GM10248 (cell line): ENCODE results near the gene DNAJC11.

Experiments
- CTCF ChIA-PET: fragments of 300-600 bp; sonication (Branson Sonifier 250); formaldehyde crosslinking; extraction: SDS; loops from one replicate; lab custom pipeline; 2021; ENCODE audit warnings: antibody characterized with exemption; lab: Yijun Ruan, JAX
- POLR2A ChIA-PET: fragments of 350-650 bp; sonication (Branson Sonifier 250); formaldehyde crosslinking; extraction: SDS; loops from one replicate; lab custom pipeline; 2020; ENCODE audit warnings: antibody characterized with exemption; lab: Yijun Ruan, JAX
- DNase-seq: peaks from one replicate; pipeline ENCODE4 v3.0.0; 2012; ENCODE audit errors: extremely low spot score
- CTCF ChIP-seq: IDR thresholded peaks from 2 replicates; pipeline ENCODE4 v1.5.1; 2012; ENCODE audit warnings: mild to moderate bottlenecking, low read depth; ENCODE audit errors: extremely low read depth, missing control alignments, control extremely low read depth

The DNAJC11 gene

DNA sequence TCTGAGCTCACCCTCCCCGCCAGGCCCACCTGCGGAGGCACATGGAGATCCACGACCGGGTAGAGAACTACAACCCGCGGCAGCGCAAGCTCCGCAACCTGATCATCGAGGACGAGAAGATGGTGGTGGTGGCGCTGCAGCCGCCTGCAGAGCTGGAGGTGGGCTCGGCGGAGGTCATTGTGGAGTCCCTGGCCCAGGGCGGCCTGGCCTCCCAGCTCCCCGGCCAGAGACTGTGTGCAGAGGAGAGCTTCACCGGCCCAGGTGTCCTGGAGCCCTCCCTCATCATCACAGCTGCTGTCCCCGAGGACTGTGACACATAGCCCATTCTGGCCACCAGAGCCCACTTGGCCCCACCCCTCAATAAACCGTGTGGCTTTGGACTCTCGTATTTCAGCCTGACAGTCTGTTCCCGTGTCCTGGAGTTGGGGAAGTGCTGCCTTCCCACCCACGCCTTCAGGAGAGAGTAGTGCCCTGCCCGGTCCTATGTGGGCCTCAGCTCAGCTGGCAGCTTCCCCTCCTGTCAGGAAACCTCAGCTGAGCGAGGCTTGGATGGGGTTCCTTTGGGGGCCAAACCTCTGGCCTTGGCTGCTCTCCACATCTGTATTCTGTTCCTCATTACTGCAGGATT, 112.6 kb downstream of the DNAJC11 start:
- TF ChIP-seq CTCF, result no peak
- no peak for DNase-seq
- ChIA-PET CTCF (interaction anchor here (1.3 to 1.6 kb wide), 2 partner anchors 34 to 112 kb away, joined by 3 to 4 read pairs; partner anchors contain the start of genes DNAJC11 and TAS1R1), POLR2A (interaction anchor here (0.9 to 2.6 kb wide), 2 partner anchors 9 to 13 kb away, joined by 3 to 10 read pairs; partner anchors contain the start of genes KLHL21 and ZBTB48)

DNA sequence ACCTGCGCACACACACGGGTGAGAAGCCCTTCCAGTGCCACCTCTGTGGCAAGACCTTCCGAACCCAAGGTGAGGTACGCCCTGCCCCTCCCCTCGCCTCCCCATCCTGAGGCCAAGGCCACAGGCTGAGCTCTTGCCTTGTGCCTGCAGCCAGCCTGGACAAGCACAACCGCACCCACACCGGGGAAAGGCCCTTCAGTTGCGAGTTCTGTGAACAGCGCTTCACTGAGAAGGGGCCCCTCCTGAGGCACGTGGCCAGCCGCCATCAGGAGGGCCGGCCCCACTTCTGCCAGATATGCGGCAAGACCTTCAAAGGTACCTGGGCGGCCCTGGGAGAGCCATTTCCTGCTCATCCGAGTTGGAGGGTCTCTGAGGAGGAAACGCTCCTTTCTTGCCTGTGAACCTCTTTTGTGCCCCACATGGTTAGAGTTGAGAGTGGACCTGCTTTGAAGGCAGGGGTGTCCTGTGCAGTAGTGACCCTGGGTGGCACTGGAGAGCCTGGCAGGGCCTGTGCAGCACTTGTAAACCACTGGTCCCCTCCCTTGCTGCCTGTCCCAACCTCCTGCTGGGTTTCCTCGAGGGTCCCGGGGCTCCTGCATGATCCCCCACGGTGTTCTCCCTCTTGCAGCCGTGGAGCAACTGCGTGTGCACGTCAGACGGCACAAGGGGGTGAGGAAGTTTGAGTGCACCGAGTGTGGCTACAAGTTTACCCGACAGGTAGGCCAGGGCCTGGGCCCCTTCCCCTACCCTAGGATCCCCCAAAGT, 113.3 kb downstream of the DNAJC11 start:
- CTCF ChIA-PET, result interaction anchor here (1.0 to 2.2 kb wide), 5 partner anchors 13 to 113 kb away, joined by 3 to 6 read pairs (median 3); partner anchors contain the start of genes DNAJC11, NOL9 and TAS1R1
- DNase-seq, result no peak
- no peak for TF ChIP-seq CTCF
- POLR2A ChIA-PET, result interaction anchor here (2.6 kb wide), 1 partner anchor 8 kb away, joined by 10 read pairs; the partner anchor contains the start of gene ZBTB48

GRCh38 chr1:6587261-6588005, 114.2 kb downstream of the DNAJC11 start:
- no peak for DNase-seq
- no peak for TF ChIP-seq CTCF
- POLR2A ChIA-PET, result no interaction called here
- CTCF ChIA-PET, result interaction anchor here (1.0 to 2.2 kb wide), 3 partner anchors 14 to 33 kb away, joined by 3 to 6 read pairs (median 3); partner anchors contain the start of genes NOL9 and TAS1R1

DNA sequence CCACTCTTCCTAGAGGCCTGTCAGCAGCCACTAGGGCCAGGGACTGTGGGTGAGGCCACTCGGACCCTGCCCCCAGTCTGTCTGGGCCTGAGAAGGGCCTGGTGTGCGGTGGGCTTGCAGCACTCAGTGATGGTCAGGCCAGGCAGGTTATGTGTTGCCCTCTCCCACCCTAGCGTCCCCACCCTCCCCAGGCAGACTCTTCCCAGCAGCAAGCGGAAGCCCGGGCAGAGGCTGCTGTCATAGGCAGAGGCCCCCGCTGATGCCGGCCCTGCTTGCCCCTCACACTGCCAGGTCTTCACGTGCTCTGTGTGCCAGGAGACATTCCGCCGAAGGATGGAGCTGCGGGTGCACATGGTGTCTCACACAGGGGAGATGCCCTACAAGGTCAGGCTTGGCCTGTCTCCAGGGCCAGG, 115.2 kb downstream of the DNAJC11 start:
- ChIA-PET POLR2A (interaction anchor here (1.3 kb wide), 1 partner anchor 10 kb away, joined by 4 read pairs; no protein-coding TSS in a partner anchor), CTCF (interaction anchor here (2.2 kb wide), 1 partner anchor 32 kb away, joined by 6 read pairs; the partner anchor contains the start of genes NOL9 and TAS1R1)
- TF ChIP-seq CTCF, result no peak
- no peak for DNase-seq

DNA sequence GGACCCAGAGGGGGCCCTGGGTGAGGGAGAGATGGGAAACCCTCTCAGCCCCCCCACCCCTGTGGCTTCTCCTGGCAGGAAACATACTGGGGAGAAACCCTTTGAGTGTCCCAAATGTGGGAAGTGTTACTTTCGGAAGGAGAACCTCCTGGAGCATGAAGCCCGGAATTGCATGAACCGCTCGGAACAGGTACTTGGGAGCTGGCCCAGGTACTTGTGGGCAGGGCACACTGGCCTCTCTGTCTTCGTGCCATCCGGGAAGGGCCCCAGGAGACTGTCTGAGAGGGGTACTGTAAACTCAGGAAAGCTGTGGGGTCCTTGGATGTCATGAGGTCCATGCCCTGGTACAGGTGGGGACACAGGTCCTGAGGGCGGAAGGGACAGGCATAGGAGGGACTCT, 115.8 kb downstream of the DNAJC11 start:
- no peak for TF ChIP-seq CTCF
- ChIA-PET CTCF (interaction anchor here (2.2 kb wide), 1 partner anchor 31 kb away, joined by 6 read pairs; the partner anchor contains the start of genes NOL9 and TAS1R1), POLR2A (interaction anchor here (1.3 kb wide), 1 partner anchor 10 kb away, joined by 4 read pairs; no protein-coding TSS in a partner anchor)
- no peak for DNase-seq
